Measurements from ENCODE around the gene ZNF805.

DNA sequence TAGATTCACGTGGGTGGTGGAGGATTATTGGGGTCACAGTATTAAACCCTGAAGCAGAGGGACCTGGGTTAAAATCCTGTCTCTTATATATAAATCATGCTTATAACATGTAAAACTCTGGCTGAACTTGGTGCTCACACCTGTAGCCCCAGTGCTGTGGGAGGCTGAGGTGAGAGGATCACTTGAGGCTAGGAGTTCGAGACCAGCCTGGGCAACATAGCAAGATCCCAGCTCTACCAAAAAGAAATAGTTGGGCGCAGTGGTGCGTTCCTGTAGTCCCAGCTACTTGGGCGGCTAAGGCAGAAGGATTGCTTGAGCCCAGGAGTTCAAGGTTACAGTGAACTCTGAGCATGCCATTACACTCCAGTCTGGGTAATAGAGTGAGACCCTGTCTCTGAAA, 2.4 kb downstream of the ZNF805 start:
- TF ChIP-seq CTCF (conservative IDR thresholded peaks at IDR 0.05; ENCODE audit: low read depth, low read length) (no peak), EZH2 (IDR thresholded peaks at IDR 0.05; ENCODE audit: low read length, unreplicated experiment) (no peak)
